HG03460 (cell line): Measurements from ENCODE around the gene FREM1.

Experiments
- ATAC-seq: cut with Tn5 transposase; IDR thresholded peaks from one replicate; pipeline ENCODE4 v1.9.1; 2021; ENCODE audit not compliant: unreplicated experiment

FREM1 gene

GRCh38 chr9:14766299-14766698, 143.9 kb downstream of the FREM1 start:
- ATAC-seq = no peak

GRCh38 chr9:14761584-14761983, 148.6 kb downstream of the FREM1 start:
- ATAC-seq = no peak

GRCh38 chr9:14760060-14760459, 150.2 kb downstream of the FREM1 start:
- no peak for ATAC-seq

GRCh38 chr9:14756291-14756690, 153.9 kb downstream of the FREM1 start:
- ATAC-seq = no peak

- no peak for ATAC-seq
These were observed 157.4 kb downstream of the FREM1 start for GRCh38 chr9:14752871-14753270.

GRCh38 chr9:14752271-14752670, 158.0 kb downstream of the FREM1 start:
- no peak for ATAC-seq

- no peak for ATAC-seq
These were observed 159.4 kb downstream of the FREM1 start for GRCh38 chr9:14750821-14751220.

- ATAC-seq = no peak
These were observed 160.5 kb downstream of the FREM1 start for GRCh38 chr9:14749741-14750211.

GRCh38 chr9:14748373-14748772, 161.9 kb downstream of the FREM1 start:
- ATAC-seq = no peak

GRCh38 chr9:14747111-14747510, 163.1 kb downstream of the FREM1 start:
- ATAC-seq = no peak

- ATAC-seq = no peak
These were observed 163.6 kb downstream of the FREM1 start for GRCh38 chr9:14746626-14747025.

GRCh38 chr9:14744768-14745167, 165.5 kb downstream of the FREM1 start:
- ATAC-seq = no peak

GRCh38 chr9:14741369-14741768, 168.9 kb downstream of the FREM1 start:
- ATAC-seq = peak; percentile 84

GRCh38 chr9:14733133-14733532, 177.1 kb downstream of the FREM1 start:
- no peak for ATAC-seq

GRCh38 chr9:14731294-14731981, 178.8 kb downstream of the FREM1 start:
- ATAC-seq = no peak

- no peak for ATAC-seq
These were observed 179.7 kb downstream of the FREM1 start for GRCh38 chr9:14730461-14730898.

- no peak for ATAC-seq
These were observed 186.9 kb downstream of the FREM1 start for GRCh38 chr9:14723301-14723700.

- ATAC-seq = no peak
These were observed 187.7 kb downstream of the FREM1 start, which contains the start of gene CER1 for GRCh38 chr9:14722391-14723035. Gene CER1 (minus strand): TSS chr9:14722733. CDS start chr9:14722672, 61 bp downstream.

- ATAC-seq = no peak
These were observed 190.9 kb downstream of the FREM1 start for GRCh38 chr9:14719231-14719923.

GRCh38 chr9:14715102-14715501, 195.1 kb downstream of the FREM1 start:
- ATAC-seq = no peak

- no peak for ATAC-seq
These were observed 197.0 kb downstream of the FREM1 start for GRCh38 chr9:14713187-14713767.
